ENCODE results near the gene TGFB1I1.

- TF ChIP-seq CTCF (IDR thresholded peaks at IDR 0.05 in 2 of 3, conservative IDR thresholded peaks at IDR 0.05 in 1 of 3; ENCODE audit: borderline replicate concordance in 1 of 3, insufficient read depth in 1 of 3, low read depth in 2 of 3, low read length in 2 of 3) (peak; percentile 36 to 66 (median 55); a peak in 4 of 6 replicates), TCF7L2 (IDR thresholded peaks at IDR 0.05; ENCODE audit: borderline replicate concordance, extremely low read depth, insufficient read depth, insufficient read length) (peak; percentile 55), SP1 (IDR thresholded peaks at IDR 0.05; ENCODE audit: low read depth) (peak; percentile 68)
Measured at GRCh38 chr16:31458844-31459686, 12.9 kb upstream of the TGFB1I1 start, which contains the start of gene ARMC5.

All from HCT116 (cell line).